ENCODE results near the gene SLC8B1. TPM values are rescaled to one million over a fixed set of nuclear protein-coding genes. Genes with fewer than 3 reads are reported as not detected.

The SLC8B1 gene
- total RNA-seq, 6 experiments from 2014 or later = 12.6 to 32.7 (median 21.5) TPM

DNA sequence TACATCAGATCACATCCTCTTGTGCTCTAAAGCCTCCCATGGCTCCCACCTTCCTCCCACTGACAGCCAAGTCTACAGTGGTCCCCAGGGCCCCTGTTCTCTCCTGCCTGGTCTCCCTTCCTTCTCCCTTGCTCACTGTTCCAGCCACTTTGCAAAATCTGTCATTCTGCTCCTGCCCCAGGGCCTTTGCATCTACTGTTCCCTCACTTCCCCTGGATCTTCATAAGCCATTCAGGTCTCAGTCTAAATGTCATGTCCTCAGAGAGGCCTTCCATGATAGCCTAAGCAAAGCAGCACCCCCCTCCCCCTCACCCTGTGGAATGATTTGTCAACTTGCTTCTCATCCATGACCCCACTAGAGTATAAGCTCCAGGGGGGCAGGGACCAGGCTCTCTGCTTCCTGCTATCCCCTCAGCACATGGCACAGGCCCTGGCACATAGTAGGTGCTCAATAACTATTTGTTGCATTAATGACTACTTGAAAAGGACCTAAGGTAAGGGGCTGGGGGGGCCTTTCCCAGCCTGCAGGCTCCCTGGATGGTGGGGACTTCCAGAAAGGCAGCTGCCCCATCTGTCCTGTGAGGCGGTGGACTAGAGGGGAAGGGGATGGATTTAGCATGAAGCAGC, 5.0 kb downstream of the SLC8B1 start:
- Histone ChIP-seq H3K9me3 (no peaks in the 10 kb centered on the region), H3K4me3 (no peak overlapping the region), H3K4me1 (peaks cover 0 to 18% (median 0%) of the 10 kb centered on the region in 4 donors), H3K27ac (no peak overlapping the region), H3K27me3 (no peaks in the 10 kb centered on the region), H3K36me3 (peaks cover 0 to 3% (median 0%) of the 10 kb centered on the region in 4 donors)
- no peak for ATAC-seq
- 100% methylated on average over 1 of the region's 1 CpG for WGBS (ENCODE audit: insufficient coverage, low coverage, low lambda C conversion rate, missing lambda C conversion rate)
- intact Hi-C loops (cut with DNase I) = no loop called here
- no peak for DNase-seq
- no peak for TF ChIP-seq POLR2A (IDR thresholded peaks at IDR 0.05)
- TF ChIP-seq, protein P1, sequence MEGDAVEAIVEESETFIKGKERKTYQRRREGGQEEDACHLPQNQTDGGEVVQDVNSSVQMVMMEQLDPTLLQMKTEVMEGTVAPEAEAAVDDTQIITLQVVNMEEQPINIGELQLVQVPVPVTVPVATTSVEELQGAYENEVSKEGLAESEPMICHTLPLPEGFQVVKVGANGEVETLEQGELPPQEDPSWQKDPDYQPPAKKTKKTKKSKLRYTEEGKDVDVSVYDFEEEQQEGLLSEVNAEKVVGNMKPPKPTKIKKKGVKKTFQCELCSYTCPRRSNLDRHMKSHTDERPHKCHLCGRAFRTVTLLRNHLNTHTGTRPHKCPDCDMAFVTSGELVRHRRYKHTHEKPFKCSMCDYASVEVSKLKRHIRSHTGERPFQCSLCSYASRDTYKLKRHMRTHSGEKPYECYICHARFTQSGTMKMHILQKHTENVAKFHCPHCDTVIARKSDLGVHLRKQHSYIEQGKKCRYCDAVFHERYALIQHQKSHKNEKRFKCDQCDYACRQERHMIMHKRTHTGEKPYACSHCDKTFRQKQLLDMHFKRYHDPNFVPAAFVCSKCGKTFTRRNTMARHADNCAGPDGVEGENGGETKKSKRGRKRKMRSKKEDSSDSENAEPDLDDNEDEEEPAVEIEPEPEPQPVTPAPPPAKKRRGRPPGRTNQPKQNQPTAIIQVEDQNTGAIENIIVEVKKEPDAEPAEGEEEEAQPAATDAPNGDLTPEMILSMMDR (IDR thresholded peaks at IDR 0.05) = no peak

DNA sequence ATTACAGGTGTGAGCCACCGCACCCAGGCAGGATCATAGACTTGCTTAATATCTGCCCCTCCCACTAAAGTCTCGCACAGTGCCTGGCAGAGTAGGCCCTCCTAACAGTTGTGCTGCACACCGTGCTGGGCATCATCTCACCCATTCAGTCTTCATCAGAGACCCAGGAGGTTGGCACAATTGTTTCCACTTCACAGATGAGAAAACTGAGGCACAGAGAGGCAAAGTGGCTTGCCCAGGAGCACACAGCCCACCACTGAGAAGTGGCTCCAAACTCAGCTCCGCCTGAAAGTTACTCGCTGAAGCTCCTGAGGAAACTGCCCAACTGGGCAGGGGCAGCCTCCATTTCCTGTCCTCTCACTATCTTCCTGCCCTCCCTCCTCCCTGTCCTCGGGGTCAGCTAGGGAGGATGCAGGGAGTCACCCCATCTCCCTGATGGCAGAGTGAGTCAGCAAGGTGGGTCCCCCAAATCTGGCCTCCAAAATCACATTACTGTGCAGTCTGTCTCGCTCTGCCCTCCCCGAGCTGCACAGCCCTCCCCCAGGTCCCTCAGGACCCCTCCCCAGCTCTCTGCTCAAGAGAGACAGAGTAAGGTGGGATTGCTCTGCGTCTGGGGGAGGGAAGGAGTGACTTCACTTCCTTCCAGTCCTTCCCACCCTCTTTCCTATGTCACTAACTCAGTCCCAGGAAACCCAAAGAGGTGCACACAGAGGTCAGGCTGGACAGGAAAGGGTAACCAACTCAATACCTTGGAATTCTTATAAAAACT, 5.7 kb downstream of the SLC8B1 start:
- H3K36me3 ChIP-seq = peaks cover 0 to 3% (median 0%) of the 10 kb centered on the region in 4 donors
- ATAC-seq (no peak), DNase-seq (no peak)
- H3K4me3 ChIP-seq = no peak overlapping the region
- TF ChIP-seq POLR2A (IDR thresholded peaks at IDR 0.05) = no peak
- TF ChIP-seq, protein P1 (IDR thresholded peaks at IDR 0.05) = no peak
- H3K9me3 ChIP-seq = no peaks in the 10 kb centered on the region
- peaks cover 0 to 15% (median 0%) of the 10 kb centered on the region in 4 donors for H3K4me1 ChIP-seq
- intact Hi-C loops (cut with DNase I) = no loop called here
- H3K27me3 ChIP-seq = no peaks in the 10 kb centered on the region
- WGBS (ENCODE audit: insufficient coverage, low coverage, low lambda C conversion rate, missing lambda C conversion rate) = 70% methylated on average over 5 of the region's 9 CpGs
- H3K27ac ChIP-seq = no peak overlapping the region

DNA sequence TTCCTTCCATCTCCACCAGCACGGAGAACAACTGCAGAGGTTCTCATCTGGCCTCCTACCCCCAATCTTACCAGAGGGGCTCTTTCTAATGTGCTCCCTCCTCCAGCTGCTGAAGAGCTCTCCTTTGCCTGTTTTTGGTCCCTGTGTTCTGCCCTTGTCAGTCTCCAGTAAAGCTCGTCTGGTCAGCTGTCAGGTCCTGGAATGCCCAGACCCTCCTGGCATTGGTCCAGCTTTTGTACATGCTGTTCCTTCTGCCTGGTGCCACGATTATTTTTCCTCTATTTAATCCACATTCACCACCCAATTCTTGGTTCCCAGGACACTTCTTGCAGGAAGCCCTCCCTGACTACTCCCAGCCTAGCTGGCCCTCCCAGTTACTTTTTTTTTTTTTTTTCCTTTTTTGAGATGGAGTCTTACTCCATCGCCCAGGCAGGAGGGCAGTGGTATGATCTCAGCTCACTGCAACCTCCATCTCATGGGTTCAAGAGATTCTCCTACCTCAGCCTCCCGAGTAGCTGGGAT, 6.5 kb downstream of the SLC8B1 start:
- WGBS (ENCODE audit: insufficient coverage, low coverage, low lambda C conversion rate, missing lambda C conversion rate) = 74% methylated on average over 3 of the region's 5 CpGs
- no peaks in the 10 kb centered on the region for H3K27me3 ChIP-seq

DNA sequence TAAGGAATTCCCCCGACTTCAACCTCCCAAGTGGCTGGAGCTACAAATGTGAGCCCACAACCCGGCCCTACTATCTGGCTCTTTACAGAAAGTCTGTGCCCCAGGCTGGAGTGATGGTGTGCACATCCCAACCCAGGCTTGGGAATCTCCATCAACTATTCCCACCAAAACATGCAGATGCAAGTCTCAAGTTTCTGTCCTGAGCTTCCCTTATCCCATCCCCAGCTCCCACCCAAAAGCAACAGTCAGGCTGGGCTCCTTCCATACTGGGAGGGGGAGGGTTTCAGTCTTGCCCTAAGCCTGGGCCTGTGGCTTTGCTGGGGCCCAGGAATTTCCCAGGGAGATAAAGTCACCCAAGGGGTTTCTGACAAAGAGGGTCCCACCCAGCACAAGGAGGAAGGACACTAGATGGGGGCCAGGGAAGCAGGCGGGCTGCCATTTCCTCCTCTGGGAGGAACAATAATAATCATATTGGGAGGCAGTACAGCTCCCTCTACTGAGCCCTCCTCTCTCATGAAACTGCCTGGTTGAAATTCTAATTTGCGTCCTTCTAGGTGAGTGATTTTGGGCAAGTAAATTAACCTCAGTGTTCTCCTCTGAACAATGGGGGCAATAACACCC, 8.0 kb downstream of the SLC8B1 start:
- DNase-seq (no peak), ATAC-seq (no peak)
- peaks cover 0 to 6% (median 0%) of the 10 kb centered on the region in 4 donors for H3K4me1 ChIP-seq
- intact Hi-C loops (cut with DNase I) = no loop called here
- no peaks in the 10 kb centered on the region for H3K9me3 ChIP-seq
- TF ChIP-seq, protein P1 (IDR thresholded peaks at IDR 0.05) = no peak
- no peak for TF ChIP-seq POLR2A (IDR thresholded peaks at IDR 0.05)
- no peaks in the 10 kb centered on the region for H3K27me3 ChIP-seq
- peak overlapping the region in 1 of 3 donors; percentile 33 for H3K27ac ChIP-seq
- 73% methylated on average over 4 of the region's 4 CpGs for WGBS (ENCODE audit: insufficient coverage, low coverage, low lambda C conversion rate, missing lambda C conversion rate)
- no peak overlapping the region for H3K4me3 ChIP-seq
- H3K36me3 ChIP-seq = no peaks in the 10 kb centered on the region

More for the DNA sequence above, 6.5 kb downstream of the SLC8B1 start:
- peaks cover 0 to 3% (median 0%) of the 10 kb centered on the region in 4 donors for H3K36me3 ChIP-seq
- no peaks in the 10 kb centered on the region for H3K9me3 ChIP-seq
- intact Hi-C loops (cut with DNase I) = no loop called here
- no peak overlapping the region for H3K27ac ChIP-seq
- H3K4me3 ChIP-seq = no peak overlapping the region
- H3K4me1 ChIP-seq = peaks cover 0 to 10% (median 0%) of the 10 kb centered on the region in 4 donors
- no peak for ATAC-seq
- TF ChIP-seq POLR2A (IDR thresholded peaks at IDR 0.05) = no peak
- TF ChIP-seq, protein P1 (IDR thresholded peaks at IDR 0.05) = no peak
- no peak for DNase-seq

Data from right lobe of liver (tissue), 6 donors.